Mesothelial cell of epicardium (in vitro differentiated cells): ENCODE results near the gene CARTPT. TPM values are rescaled to one million over a fixed set of nuclear protein-coding genes. Genes with fewer than 3 reads are reported as not detected.

Experiments
- DNase-seq, 2 experiments: peaks; one replicate each; pipeline ENCODE4 v3.0.0; 2021; ENCODE audit warnings: low spot score in 2 of 2; ENCODE audit not compliant: unreplicated experiment in 2 of 2
- H3K27ac Mint-ChIP-seq: 2 replicates; pipeline ENCODE4 v1.8.0; 2021; ENCODE audit warnings: mixed read lengths
- H3K27me3 Mint-ChIP-seq: 2 replicates; pipeline ENCODE4 v1.8.0; 2021; ENCODE audit warnings: low read depth, mixed read lengths
- H3K36me3 Mint-ChIP-seq: 2 replicates; pipeline ENCODE4 v1.8.0; 2021; ENCODE audit warnings: mixed read lengths
- H3K4me1 Mint-ChIP-seq: 2 replicates; pipeline ENCODE4 v1.8.0; 2021; ENCODE audit warnings: mixed read lengths
- H3K4me3 Mint-ChIP-seq: 2 replicates; pipeline ENCODE4 v1.8.0; 2021; ENCODE audit warnings: mild to moderate bottlenecking, moderate library complexity, mixed read lengths
- H3K9me3 Mint-ChIP-seq: 2 replicates; pipeline ENCODE4 v1.8.0; 2021; ENCODE audit warnings: mixed read lengths
- total RNA-seq: library from RNA; stranded (reverse); gene quantifications from 3 replicates; pipeline ENCODE4 v1.2.1, GENCODE V29; 2021
- TF ChIP-seq, protein P1 (sequence below): fragments of 200-600 bp; sonication (generic); IDR thresholded peaks from one replicate; pipeline ENCODE4 v1.5.0; 2021; ENCODE audit warnings: antibody characterized with exemption; ENCODE audit not compliant: unreplicated experiment

Gene CARTPT
- total RNA-seq, 1 donor from 2014 or later, result not detected

DNA sequence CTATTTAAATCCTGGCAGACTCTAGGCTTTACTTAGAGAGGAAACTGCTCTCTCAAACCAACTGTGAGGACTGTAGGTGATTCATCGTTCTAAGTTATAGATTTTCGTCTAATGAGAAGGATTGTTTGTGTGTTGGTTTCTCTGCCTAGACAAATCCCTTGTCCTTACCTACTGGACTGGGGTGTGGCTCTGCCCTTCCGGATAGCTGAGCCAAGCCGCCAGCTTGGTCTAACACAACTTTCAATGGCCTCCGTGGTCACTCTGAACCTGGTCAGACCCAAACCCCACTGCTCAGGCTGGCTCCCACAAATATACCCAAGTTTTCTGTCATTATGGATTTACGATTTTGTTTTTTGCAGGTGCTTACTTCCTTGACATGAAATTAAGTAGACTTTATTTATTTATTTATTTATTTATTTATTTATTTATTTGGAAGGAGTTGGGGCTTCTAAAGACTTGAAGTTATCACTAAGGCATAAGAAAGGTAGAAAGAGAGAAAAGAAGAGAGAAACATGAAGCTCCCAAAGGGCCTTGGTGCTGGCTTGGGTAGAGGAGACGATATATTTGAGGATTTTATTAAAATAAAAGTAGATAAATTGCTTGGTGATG lies 19.0 kb downstream of the CARTPT start:
- H3K27ac Mint-ChIP-seq, result no peak overlapping the region
- no peak for DNase-seq
- no peaks in the 10 kb centered on the region for H3K9me3 Mint-ChIP-seq
- TF ChIP-seq, protein P1, sequence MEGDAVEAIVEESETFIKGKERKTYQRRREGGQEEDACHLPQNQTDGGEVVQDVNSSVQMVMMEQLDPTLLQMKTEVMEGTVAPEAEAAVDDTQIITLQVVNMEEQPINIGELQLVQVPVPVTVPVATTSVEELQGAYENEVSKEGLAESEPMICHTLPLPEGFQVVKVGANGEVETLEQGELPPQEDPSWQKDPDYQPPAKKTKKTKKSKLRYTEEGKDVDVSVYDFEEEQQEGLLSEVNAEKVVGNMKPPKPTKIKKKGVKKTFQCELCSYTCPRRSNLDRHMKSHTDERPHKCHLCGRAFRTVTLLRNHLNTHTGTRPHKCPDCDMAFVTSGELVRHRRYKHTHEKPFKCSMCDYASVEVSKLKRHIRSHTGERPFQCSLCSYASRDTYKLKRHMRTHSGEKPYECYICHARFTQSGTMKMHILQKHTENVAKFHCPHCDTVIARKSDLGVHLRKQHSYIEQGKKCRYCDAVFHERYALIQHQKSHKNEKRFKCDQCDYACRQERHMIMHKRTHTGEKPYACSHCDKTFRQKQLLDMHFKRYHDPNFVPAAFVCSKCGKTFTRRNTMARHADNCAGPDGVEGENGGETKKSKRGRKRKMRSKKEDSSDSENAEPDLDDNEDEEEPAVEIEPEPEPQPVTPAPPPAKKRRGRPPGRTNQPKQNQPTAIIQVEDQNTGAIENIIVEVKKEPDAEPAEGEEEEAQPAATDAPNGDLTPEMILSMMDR, result no peak
- no peaks in the 10 kb centered on the region for H3K36me3 Mint-ChIP-seq
- H3K27me3 Mint-ChIP-seq, result peaks cover 45% of the 10 kb centered on the region
- H3K4me1 Mint-ChIP-seq, result no peaks in the 10 kb centered on the region
- no peak overlapping the region for H3K4me3 Mint-ChIP-seq

DNA sequence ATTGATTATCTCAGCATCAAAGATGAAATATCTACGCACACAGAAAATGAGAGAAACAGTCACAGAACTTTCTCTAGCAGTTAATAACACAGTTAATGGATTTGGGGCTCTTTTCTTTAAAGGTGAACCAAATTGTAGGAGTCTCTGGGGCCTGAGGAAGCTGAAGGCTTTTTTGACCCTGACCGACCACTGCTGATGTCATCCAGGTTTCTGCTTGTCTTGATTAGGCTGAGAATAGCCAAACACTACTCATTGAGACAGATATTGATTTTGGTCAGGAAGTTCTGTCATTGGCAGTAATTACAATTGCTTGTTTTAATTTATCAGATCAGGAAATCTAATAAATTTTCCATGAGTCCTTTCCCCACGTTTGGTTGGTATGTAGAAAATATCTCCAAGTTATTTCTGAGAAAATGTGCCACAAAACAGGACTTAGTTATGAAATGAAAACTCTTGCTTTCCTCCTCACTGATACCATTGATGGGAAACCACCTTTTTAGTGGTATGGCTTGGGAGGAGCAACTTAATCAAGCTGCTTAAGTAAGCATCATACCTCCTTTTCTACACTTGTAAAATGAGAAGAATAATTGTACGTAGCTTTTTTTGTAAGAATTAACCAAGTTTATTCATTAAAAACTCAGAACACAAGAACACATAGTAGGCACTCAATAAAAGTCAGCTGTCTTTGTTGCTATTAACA lies 19.7 kb downstream of the CARTPT start:
- H3K4me3 Mint-ChIP-seq, result no peak overlapping the region
- no peak overlapping the region for H3K27ac Mint-ChIP-seq
- H3K4me1 Mint-ChIP-seq, result no peaks in the 10 kb centered on the region
- no peaks in the 10 kb centered on the region for H3K36me3 Mint-ChIP-seq
- no peaks in the 10 kb centered on the region for H3K9me3 Mint-ChIP-seq
- TF ChIP-seq, protein P1, result no peak
- H3K27me3 Mint-ChIP-seq, result peaks cover 42% of the 10 kb centered on the region
- no peak for DNase-seq

DNA sequence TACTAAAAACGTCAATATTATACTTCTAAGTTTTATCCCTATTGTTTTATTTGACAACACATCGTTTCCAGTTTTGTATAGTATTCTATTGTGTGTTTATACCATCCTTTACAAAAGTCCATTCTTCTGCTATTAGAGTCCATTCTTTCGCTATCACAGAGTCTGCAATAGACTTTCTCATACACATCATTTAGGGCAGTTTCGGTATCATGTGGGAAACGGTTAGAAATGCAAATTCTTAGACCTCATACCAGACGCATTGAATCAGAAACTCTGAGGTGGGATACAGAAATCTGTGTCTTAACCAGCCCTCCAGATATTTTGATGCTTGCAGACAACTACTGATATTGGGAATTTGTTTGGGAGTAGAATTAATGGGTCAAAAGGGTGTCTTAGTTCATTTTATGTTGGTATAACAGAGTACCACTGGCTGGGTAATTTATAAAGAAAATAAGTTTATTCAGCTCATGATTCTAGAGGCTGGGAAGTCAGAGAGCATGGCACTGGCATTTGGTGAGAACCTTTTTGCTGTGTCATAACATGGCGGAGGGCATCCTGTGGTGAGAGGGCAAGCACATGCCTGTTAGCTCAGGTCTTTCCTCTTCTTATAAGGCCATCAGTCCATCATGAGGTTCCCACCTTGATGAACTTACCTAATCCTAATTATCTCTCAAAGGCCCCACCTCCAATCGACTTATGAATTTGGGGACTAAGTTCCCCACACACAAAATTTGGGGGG lies 21.1 kb downstream of the CARTPT start:
- no peak overlapping the region for H3K4me3 Mint-ChIP-seq
- no peak for DNase-seq
- no peak overlapping the region for H3K27ac Mint-ChIP-seq
- no peaks in the 10 kb centered on the region for H3K9me3 Mint-ChIP-seq
- peaks cover 1% of the 10 kb centered on the region for H3K4me1 Mint-ChIP-seq
- TF ChIP-seq, protein P1, result no peak
- H3K36me3 Mint-ChIP-seq, result no peaks in the 10 kb centered on the region
- peaks cover 37% of the 10 kb centered on the region for H3K27me3 Mint-ChIP-seq

DNA sequence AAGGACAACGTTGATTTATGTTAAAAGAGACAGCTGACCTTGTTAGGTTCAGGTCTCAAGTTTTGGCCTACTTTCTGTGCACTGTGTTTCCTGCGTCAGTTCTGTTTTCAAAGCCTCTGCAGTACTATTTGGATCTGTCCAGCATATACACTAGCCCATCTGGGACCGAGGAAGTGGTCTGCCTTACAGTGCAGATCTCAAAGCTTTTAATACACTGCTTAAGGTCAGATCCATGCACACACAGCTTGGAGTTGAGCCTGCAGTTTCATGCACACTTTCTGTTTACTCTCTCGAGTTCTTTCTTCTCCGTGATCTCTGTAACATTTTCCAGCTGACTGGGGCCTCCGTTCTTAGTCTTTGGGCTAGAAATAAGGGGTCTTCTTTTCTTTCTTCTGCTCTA lies 24.1 kb downstream of the CARTPT start:
- Mint-ChIP-seq H3K27ac (no peak overlapping the region), H3K4me3 (no peak overlapping the region), H3K36me3 (no peaks in the 10 kb centered on the region), H3K9me3 (no peaks in the 10 kb centered on the region), H3K4me1 (peaks cover 1% of the 10 kb centered on the region), H3K27me3 (peaks cover 26% of the 10 kb centered on the region)
- no peak for DNase-seq
- TF ChIP-seq, protein P1, result no peak

DNA sequence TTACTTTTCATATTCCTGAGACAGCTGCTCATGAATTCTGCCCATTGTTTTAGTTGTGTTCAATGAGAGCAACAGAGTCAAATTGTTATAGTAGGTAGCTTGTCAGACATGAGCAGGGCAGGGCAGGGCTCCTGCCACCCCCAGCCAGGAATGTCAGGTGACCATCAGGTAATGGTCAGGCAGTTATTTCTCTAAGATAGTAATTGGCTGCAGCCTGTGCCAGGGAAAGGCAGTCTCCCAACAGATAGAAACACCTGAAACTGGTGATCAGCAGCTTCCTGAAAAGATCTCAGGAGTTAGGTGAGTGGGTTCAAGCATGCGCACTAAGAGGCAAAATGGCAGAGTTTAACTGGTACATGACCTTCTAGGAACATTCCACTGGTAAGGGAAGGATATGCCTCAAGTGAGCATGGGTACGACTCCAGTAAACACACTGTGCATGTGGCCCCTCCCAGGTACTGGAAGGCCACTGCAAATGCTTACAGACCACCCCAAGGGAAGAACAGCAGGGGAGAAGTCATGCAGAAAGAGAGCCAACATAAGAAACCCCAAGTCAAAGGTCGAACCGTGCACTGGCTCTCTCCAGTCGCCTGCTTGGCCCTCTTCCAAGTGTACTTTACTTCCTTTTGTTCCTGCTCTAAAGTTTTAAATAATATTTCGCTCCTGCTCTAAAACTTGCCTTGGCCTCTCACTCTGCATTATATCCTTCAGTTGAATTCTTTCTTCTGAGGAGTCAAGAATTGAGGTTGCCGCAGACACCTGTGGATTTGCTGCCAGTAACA lies 25.1 kb downstream of the CARTPT start:
- no peak overlapping the region for H3K27ac Mint-ChIP-seq
- no peaks in the 10 kb centered on the region for H3K9me3 Mint-ChIP-seq
- DNase-seq, result no peak
- TF ChIP-seq, protein P1, result no peak
- no peaks in the 10 kb centered on the region for H3K36me3 Mint-ChIP-seq
- H3K27me3 Mint-ChIP-seq, result peaks cover 26% of the 10 kb centered on the region
- peaks cover 2% of the 10 kb centered on the region for H3K4me1 Mint-ChIP-seq
- no peak overlapping the region for H3K4me3 Mint-ChIP-seq
